WTC11 (cell line): ENCODE measurements around the gene CSNK2B. TPM values are rescaled to one million over a fixed set of nuclear protein-coding genes. Genes with fewer than 3 reads are reported as not detected.

ENCODE experiments used
- ATAC-seq: fragments of 200-7000 bp; cut with Tn5 transposase; 2 replicates; pipeline ENCODE4 v1.10.0; 2021; ENCODE audit warnings: mild to moderate bottlenecking, moderate library complexity
- CTCF ChIA-PET: fragments of 300-600 bp; sonication (Branson Sonifier 250); formaldehyde crosslinking; loops from one replicate; lab custom pipeline; 2021; ENCODE audit warnings: antibody characterized with exemption; lab: Charles Lee
- POLR2A ChIA-PET: fragments of 350-600 bp; sonication (Branson Sonifier 250); formaldehyde crosslinking; loops from one replicate; lab custom pipeline; 2021; ENCODE audit warnings: antibody characterized with exemption; lab: Charles Lee
- DNase-seq: peaks from one replicate; pipeline ENCODE4 v3.0.0; 2021; ENCODE audit warnings: low spot score
- H3K27ac Mint-ChIP-seq: 2 replicates; pipeline ENCODE4 v1.8.0; 2021; ENCODE audit warnings: mixed read lengths
- H3K27me3 Mint-ChIP-seq: 2 replicates; pipeline ENCODE4 v1.8.0; 2021; ENCODE audit warnings: low read depth, mild to moderate bottlenecking, moderate library complexity, mixed read lengths
- H3K36me3 Mint-ChIP-seq: 2 replicates; pipeline ENCODE4 v1.8.0; 2021; ENCODE audit warnings: mixed read lengths
- H3K4me1 Mint-ChIP-seq: 2 replicates; pipeline ENCODE4 v1.8.0; 2022; ENCODE audit warnings: mixed read lengths
- H3K4me3 Mint-ChIP-seq: 2 replicates; pipeline ENCODE4 v1.8.0; 2021; ENCODE audit warnings: mild to moderate bottlenecking, moderate library complexity, mixed read lengths
- H3K9me3 Mint-ChIP-seq: 2 replicates; pipeline ENCODE4 v1.8.0; 2021; ENCODE audit warnings: mixed read lengths
- CBFB ChIP-seq: sonication (generic); formaldehyde crosslinking; IDR thresholded peaks from 2 replicates; pipeline ENCODE4 v1.8.1; 2022; ENCODE audit warnings: mild to moderate bottlenecking, low read depth, missing genetic modification reagents
- ESRRA ChIP-seq: sonication (generic); formaldehyde crosslinking; IDR thresholded peaks from 2 replicates; pipeline ENCODE4 v1.8.1; 2022; ENCODE audit warnings: mild to moderate bottlenecking, missing genetic modification reagents, borderline replicate concordance
- GRHL2 ChIP-seq: fragments of 250-450 bp; sonication (Bioruptor Pico); IDR thresholded peaks from 2 replicates; pipeline ENCODE4 v1.8.0; 2022; ENCODE audit warnings: mild to moderate bottlenecking, moderate library complexity; ENCODE audit not compliant: insufficient replicate concordance, severe bottlenecking
- NFATC4 ChIP-seq: fragments of 250-450 bp; sonication (Bioruptor Pico); IDR thresholded peaks from 2 replicates; pipeline ENCODE4 v1.9.0; 2021; ENCODE audit warnings: mild to moderate bottlenecking
- TEAD1 ChIP-seq: sonication (generic); formaldehyde crosslinking; IDR thresholded peaks from 2 replicates; pipeline ENCODE4 v1.8.0; 2022; ENCODE audit warnings: mild to moderate bottlenecking, missing genetic modification reagents
- ZBTB21 ChIP-seq: sonication (generic); formaldehyde crosslinking; IDR thresholded peaks from 2 replicates; pipeline ENCODE4 v1.8.1; 2023; ENCODE audit warnings: mild to moderate bottlenecking, missing genetic modification reagents, borderline replicate concordance
- ZNF121 ChIP-seq: sonication (generic); formaldehyde crosslinking; IDR thresholded peaks from 2 replicates; pipeline ENCODE4 v1.8.0; 2023; ENCODE audit warnings: missing genetic modification reagents
- ZNF138 ChIP-seq: sonication (generic); formaldehyde crosslinking; conservative IDR thresholded peaks from 2 replicates; pipeline ENCODE4 v1.8.1; 2022; ENCODE audit warnings: mild to moderate bottlenecking, moderate library complexity, missing genetic modification reagents
- ZNF317 ChIP-seq: sonication (generic); formaldehyde crosslinking; IDR thresholded peaks from 2 replicates; pipeline ENCODE4 v1.8.1; 2023; ENCODE audit warnings: low read depth, mild to moderate bottlenecking, moderate library complexity, missing genetic modification reagents, borderline replicate concordance
- ZNF416 ChIP-seq: fragments of 250-450 bp; sonication (Bioruptor Pico); IDR thresholded peaks from 2 replicates; pipeline ENCODE4 v1.9.0; 2021; ENCODE audit warnings: mild to moderate bottlenecking, inconsistent platforms
- total RNA-seq: library from RNA; stranded (reverse); gene quantifications from 3 replicates; pipeline ENCODE4 v1.2.3, GENCODE V29; 2021
- TF ChIP-seq, protein P1 (sequence below): sonication (generic); formaldehyde crosslinking; conservative IDR thresholded peaks from 2 replicates; pipeline ENCODE4 v1.8.1; 2023; ENCODE audit warnings: mild to moderate bottlenecking, low read depth, missing genetic modification reagents, moderate library complexity
- TF ChIP-seq, protein P2 (sequence below): sonication (generic); formaldehyde crosslinking; IDR thresholded peaks from 2 replicates; pipeline ENCODE4 v1.8.0; 2023; ENCODE audit warnings: missing genetic modification reagents
- TF ChIP-seq, protein P3 (sequence below): fragments of 250-450 bp; sonication (Bioruptor Pico); IDR thresholded peaks from 2 replicates; pipeline ENCODE4 v1.8.0; 2021; ENCODE audit warnings: mild to moderate bottlenecking
- TF ChIP-seq, protein P4 (sequence below): sonication (generic); formaldehyde crosslinking; IDR thresholded peaks from 2 replicates; pipeline ENCODE4 v1.8.0; 2022; ENCODE audit warnings: missing genetic modification reagents
- TF ChIP-seq, protein P5 (sequence below): sonication (generic); formaldehyde crosslinking; IDR thresholded peaks from 2 replicates; pipeline ENCODE4 v1.8.1; 2023; ENCODE audit warnings: mild to moderate bottlenecking, missing genetic modification reagents, borderline replicate concordance
- TF ChIP-seq, protein P6 (sequence below): sonication (generic); formaldehyde crosslinking; IDR thresholded peaks from 2 replicates; pipeline ENCODE4 v1.8.1; 2022; ENCODE audit warnings: low read depth, missing genetic modification reagents, borderline replicate concordance
- TF ChIP-seq, protein P7 (sequence below): sonication (generic); formaldehyde crosslinking; IDR thresholded peaks from 2 replicates; pipeline ENCODE4 v1.8.1; 2023; ENCODE audit warnings: mild to moderate bottlenecking, missing genetic modification reagents
- TF ChIP-seq, protein P8 (sequence below): fragments of 250-450 bp; sonication (Bioruptor Pico); IDR thresholded peaks from 2 replicates; pipeline ENCODE4 v1.9.0; 2021; ENCODE audit warnings: moderate library complexity, mild to moderate bottlenecking, inconsistent platforms, borderline replicate concordance
- TF ChIP-seq, protein P9 (sequence below): sonication (generic); formaldehyde crosslinking; IDR thresholded peaks from 2 replicates; pipeline ENCODE4 v1.8.0; 2022; ENCODE audit warnings: mild to moderate bottlenecking, missing genetic modification reagents

CSNK2B gene
- total RNA-seq, 1 experiment from 2014 or later = 183 TPM

DNA sequence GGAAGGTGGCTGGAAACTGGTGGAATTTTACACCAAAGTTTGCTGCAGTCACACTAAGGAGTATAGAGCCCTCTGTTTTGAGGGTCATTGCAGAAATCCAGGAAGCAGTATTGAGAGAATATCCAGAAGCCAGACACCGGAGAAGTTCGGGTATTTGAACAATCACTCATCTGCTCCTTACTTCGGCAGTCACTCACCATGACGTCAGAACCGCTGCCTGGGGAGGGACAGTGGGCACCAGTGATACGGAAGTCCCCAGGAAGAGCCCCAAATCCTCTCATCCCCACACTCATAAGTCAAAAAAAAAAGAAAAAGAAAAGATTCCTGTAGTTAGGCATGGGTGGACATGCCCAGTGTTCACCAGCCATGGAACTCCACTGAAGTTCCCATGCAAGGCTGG lies 11.0 kb downstream of the CSNK2B start (continued):
- no peak for TF ChIP-seq NFATC4 (CRISPR knock-in tag)

DNA sequence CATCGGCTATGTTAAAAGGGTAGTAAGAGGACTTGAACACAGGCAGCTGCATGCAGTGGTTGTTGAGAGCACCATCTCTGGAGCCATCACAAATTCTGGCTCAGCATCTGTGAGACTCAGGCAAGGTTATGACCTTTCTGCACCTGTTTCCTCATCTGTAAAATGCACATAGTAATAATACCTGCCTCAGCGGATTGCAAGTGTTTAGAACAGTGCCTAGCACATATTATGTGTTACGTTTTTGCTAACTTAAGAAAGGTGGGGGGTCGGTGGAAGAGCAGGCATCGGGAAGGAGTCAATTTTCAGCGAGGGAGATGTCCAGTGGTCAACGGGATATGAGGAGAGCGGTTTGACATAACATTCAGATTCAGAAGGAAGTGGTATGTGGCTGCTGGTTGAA lies 12.1 kb downstream of the CSNK2B start:
- ATAC-seq (no peak), DNase-seq (no peak)
- POLR2A ChIA-PET = no interaction called here
- H3K36me3 Mint-ChIP-seq = peaks cover 4% of the 10 kb centered on the region; the same call in 1 of the 2 replicates
- H3K4me1 Mint-ChIP-seq = peaks cover 10% of the 10 kb centered on the region
- H3K9me3 Mint-ChIP-seq = no peaks in the 10 kb centered on the region
- peaks cover 24% of the 10 kb centered on the region for H3K27me3 Mint-ChIP-seq
- no peak overlapping the region for H3K27ac Mint-ChIP-seq
- CTCF ChIA-PET = no interaction called here
- no peak overlapping the region for H3K4me3 Mint-ChIP-seq
- TF ChIP-seq ZBTB21 (CRISPR knock-in tag) = no peak
- TF ChIP-seq, protein P1, sequence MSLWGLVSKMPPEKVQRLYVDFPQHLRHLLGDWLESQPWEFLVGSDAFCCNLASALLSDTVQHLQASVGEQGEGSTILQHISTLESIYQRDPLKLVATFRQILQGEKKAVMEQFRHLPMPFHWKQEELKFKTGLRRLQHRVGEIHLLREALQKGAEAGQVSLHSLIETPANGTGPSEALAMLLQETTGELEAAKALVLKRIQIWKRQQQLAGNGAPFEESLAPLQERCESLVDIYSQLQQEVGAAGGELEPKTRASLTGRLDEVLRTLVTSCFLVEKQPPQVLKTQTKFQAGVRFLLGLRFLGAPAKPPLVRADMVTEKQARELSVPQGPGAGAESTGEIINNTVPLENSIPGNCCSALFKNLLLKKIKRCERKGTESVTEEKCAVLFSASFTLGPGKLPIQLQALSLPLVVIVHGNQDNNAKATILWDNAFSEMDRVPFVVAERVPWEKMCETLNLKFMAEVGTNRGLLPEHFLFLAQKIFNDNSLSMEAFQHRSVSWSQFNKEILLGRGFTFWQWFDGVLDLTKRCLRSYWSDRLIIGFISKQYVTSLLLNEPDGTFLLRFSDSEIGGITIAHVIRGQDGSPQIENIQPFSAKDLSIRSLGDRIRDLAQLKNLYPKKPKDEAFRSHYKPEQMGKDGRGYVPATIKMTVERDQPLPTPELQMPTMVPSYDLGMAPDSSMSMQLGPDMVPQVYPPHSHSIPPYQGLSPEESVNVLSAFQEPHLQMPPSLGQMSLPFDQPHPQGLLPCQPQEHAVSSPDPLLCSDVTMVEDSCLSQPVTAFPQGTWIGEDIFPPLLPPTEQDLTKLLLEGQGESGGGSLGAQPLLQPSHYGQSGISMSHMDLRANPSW (CRISPR knock-in tag) = no peak
- TF ChIP-seq, protein P2, sequence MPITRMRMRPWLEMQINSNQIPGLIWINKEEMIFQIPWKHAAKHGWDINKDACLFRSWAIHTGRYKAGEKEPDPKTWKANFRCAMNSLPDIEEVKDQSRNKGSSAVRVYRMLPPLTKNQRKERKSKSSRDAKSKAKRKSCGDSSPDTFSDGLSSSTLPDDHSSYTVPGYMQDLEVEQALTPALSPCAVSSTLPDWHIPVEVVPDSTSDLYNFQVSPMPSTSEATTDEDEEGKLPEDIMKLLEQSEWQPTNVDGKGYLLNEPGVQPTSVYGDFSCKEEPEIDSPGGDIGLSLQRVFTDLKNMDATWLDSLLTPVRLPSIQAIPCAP = no peak
- TF ChIP-seq, protein P3, sequence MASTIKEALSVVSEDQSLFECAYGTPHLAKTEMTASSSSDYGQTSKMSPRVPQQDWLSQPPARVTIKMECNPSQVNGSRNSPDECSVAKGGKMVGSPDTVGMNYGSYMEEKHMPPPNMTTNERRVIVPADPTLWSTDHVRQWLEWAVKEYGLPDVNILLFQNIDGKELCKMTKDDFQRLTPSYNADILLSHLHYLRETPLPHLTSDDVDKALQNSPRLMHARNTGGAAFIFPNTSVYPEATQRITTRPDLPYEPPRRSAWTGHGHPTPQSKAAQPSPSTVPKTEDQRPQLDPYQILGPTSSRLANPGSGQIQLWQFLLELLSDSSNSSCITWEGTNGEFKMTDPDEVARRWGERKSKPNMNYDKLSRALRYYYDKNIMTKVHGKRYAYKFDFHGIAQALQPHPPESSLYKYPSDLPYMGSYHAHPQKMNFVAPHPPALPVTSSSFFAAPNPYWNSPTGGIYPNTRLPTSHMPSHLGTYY (CRISPR knock-in tag) = no peak
- TF ChIP-seq, protein P4, sequence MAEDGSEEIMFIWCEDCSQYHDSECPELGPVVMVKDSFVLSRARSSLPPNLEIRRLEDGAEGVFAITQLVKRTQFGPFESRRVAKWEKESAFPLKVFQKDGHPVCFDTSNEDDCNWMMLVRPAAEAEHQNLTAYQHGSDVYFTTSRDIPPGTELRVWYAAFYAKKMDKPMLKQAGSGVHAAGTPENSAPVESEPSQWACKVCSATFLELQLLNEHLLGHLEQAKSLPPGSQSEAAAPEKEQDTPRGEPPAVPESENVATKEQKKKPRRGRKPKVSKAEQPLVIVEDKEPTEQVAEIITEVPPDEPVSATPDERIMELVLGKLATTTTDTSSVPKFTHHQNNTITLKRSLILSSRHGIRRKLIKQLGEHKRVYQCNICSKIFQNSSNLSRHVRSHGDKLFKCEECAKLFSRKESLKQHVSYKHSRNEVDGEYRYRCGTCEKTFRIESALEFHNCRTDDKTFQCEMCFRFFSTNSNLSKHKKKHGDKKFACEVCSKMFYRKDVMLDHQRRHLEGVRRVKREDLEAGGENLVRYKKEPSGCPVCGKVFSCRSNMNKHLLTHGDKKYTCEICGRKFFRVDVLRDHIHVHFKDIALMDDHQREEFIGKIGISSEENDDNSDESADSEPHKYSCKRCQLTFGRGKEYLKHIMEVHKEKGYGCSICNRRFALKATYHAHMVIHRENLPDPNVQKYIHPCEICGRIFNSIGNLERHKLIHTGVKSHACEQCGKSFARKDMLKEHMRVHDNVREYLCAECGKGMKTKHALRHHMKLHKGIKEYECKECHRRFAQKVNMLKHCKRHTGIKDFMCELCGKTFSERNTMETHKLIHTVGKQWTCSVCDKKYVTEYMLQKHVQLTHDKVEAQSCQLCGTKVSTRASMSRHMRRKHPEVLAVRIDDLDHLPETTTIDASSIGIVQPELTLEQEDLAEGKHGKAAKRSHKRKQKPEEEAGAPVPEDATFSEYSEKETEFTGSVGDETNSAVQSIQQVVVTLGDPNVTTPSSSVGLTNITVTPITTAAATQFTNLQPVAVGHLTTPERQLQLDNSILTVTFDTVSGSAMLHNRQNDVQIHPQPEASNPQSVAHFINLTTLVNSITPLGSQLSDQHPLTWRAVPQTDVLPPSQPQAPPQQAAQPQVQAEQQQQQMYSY (CRISPR knock-in tag) = no peak
- TF ChIP-seq, protein P5, sequence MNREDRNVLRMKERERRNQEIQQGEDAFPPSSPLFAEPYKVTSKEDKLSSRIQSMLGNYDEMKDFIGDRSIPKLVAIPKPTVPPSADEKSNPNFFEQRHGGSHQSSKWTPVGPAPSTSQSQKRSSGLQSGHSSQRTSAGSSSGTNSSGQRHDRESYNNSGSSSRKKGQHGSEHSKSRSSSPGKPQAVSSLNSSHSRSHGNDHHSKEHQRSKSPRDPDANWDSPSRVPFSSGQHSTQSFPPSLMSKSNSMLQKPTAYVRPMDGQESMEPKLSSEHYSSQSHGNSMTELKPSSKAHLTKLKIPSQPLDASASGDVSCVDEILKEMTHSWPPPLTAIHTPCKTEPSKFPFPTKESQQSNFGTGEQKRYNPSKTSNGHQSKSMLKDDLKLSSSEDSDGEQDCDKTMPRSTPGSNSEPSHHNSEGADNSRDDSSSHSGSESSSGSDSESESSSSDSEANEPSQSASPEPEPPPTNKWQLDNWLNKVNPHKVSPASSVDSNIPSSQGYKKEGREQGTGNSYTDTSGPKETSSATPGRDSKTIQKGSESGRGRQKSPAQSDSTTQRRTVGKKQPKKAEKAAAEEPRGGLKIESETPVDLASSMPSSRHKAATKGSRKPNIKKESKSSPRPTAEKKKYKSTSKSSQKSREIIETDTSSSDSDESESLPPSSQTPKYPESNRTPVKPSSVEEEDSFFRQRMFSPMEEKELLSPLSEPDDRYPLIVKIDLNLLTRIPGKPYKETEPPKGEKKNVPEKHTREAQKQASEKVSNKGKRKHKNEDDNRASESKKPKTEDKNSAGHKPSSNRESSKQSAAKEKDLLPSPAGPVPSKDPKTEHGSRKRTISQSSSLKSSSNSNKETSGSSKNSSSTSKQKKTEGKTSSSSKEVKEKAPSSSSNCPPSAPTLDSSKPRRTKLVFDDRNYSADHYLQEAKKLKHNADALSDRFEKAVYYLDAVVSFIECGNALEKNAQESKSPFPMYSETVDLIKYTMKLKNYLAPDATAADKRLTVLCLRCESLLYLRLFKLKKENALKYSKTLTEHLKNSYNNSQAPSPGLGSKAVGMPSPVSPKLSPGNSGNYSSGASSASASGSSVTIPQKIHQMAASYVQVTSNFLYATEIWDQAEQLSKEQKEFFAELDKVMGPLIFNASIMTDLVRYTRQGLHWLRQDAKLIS (CRISPR knock-in tag) = no peak
- TF ChIP-seq ZNF317 (CRISPR knock-in tag) = no peak
- no peak for TF ChIP-seq ZNF416 (CRISPR knock-in tag)
- no peak for TF ChIP-seq CBFB (CRISPR knock-in tag)
- TF ChIP-seq, protein P6, sequence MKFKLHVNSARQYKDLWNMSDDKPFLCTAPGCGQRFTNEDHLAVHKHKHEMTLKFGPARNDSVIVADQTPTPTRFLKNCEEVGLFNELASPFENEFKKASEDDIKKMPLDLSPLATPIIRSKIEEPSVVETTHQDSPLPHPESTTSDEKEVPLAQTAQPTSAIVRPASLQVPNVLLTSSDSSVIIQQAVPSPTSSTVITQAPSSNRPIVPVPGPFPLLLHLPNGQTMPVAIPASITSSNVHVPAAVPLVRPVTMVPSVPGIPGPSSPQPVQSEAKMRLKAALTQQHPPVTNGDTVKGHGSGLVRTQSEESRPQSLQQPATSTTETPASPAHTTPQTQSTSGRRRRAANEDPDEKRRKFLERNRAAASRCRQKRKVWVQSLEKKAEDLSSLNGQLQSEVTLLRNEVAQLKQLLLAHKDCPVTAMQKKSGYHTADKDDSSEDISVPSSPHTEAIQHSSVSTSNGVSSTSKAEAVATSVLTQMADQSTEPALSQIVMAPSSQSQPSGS (CRISPR knock-in tag) = no peak
- no peak for TF ChIP-seq GRHL2 (CRISPR knock-in tag)
- TF ChIP-seq TEAD1 (CRISPR knock-in tag) = no peak
- TF ChIP-seq, protein P7, sequence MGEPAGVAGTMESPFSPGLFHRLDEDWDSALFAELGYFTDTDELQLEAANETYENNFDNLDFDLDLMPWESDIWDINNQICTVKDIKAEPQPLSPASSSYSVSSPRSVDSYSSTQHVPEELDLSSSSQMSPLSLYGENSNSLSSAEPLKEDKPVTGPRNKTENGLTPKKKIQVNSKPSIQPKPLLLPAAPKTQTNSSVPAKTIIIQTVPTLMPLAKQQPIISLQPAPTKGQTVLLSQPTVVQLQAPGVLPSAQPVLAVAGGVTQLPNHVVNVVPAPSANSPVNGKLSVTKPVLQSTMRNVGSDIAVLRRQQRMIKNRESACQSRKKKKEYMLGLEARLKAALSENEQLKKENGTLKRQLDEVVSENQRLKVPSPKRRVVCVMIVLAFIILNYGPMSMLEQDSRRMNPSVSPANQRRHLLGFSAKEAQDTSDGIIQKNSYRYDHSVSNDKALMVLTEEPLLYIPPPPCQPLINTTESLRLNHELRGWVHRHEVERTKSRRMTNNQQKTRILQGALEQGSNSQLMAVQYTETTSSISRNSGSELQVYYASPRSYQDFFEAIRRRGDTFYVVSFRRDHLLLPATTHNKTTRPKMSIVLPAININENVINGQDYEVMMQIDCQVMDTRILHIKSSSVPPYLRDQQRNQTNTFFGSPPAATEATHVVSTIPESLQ (CRISPR knock-in tag) = no peak
- no peak for TF ChIP-seq ZNF121 (CRISPR knock-in tag)
- no peak for TF ChIP-seq ESRRA
- TF ChIP-seq ZNF138 = no peak
- TF ChIP-seq, protein P8, sequence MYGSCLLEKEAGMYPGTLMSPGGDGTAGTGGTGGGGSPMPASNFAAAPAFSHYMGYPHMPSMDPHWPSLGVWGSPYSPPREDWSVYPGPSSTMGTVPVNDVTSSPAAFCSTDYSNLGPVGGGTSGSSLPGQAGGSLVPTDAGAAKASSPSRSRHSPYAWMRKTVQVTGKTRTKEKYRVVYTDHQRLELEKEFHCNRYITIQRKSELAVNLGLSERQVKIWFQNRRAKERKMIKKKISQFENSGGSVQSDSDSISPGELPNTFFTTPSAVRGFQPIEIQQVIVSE = no peak
- TF ChIP-seq, protein P9, sequence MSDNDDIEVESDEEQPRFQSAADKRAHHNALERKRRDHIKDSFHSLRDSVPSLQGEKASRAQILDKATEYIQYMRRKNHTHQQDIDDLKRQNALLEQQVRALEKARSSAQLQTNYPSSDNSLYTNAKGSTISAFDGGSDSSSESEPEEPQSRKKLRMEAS (CRISPR knock-in tag) = no peak
